ENCODE data around the gene GABRR3. TPM values are rescaled to one million over a fixed set of nuclear protein-coding genes. Genes with fewer than 3 reads are reported as not detected.

The GABRR3 gene
- not detected in 2 replicates for total RNA-seq
- long read RNA-seq, result 0 reads

GRCh38 chr3:98035208-98035607, at the start of gene GABRR3:
Gene GABRR3, minus strand, starts transcription at chr3:98035315. Its CDS starts 328 bp downstream, at chr3:98034987.
- peaks cover 47% of the 10 kb centered on the region for H3K27me3 Mint-ChIP-seq (ENCODE audit: unreplicated experiment)
- H3K9me3 Mint-ChIP-seq (ENCODE audit: unreplicated experiment), result no peaks in the 10 kb centered on the region

GRCh38 chr3:98073486-98073885, 38.4 kb upstream of the GABRR3 start:
- H3K9me3 Mint-ChIP-seq (ENCODE audit: unreplicated experiment), result no peaks in the 10 kb centered on the region
- no peaks in the 10 kb centered on the region for H3K36me3 Mint-ChIP-seq (ENCODE audit: unreplicated experiment)
- no peaks in the 10 kb centered on the region for H3K4me1 Mint-ChIP-seq (ENCODE audit: unreplicated experiment)
- no peak for DNase-seq (ENCODE audit: extremely low spot score, unreplicated experiment)
- H3K27ac Mint-ChIP-seq (ENCODE audit: unreplicated experiment), result no peak overlapping the region
- H3K4me3 Mint-ChIP-seq (ENCODE audit: unreplicated experiment), result no peak overlapping the region
- peaks cover 22% of the 10 kb centered on the region for H3K27me3 Mint-ChIP-seq (ENCODE audit: unreplicated experiment)
- TF ChIP-seq CTCF (IDR thresholded peaks at IDR 0.05), result no peak

More at GRCh38 chr3:98035208-98035607, at the start of gene GABRR3:
- Mint-ChIP-seq H3K4me1 (ENCODE audit: unreplicated experiment) (no peaks in the 10 kb centered on the region), H3K27ac (ENCODE audit: unreplicated experiment) (no peak within 1 kb of the TSS), H3K4me3 (ENCODE audit: unreplicated experiment) (no peak within 1 kb of the TSS), H3K36me3 (ENCODE audit: unreplicated experiment) (no peaks in the 10 kb centered on the region)
- DNase-seq (ENCODE audit: extremely low spot score, unreplicated experiment), result no peak
- no peak for TF ChIP-seq CTCF (IDR thresholded peaks at IDR 0.05)

GRCh38 chr3:98070840-98071239, 35.7 kb upstream of the GABRR3 start:
- TF ChIP-seq CTCF (IDR thresholded peaks at IDR 0.05), result no peak
- no peak overlapping the region for H3K4me3 Mint-ChIP-seq (ENCODE audit: unreplicated experiment)
- H3K4me1 Mint-ChIP-seq (ENCODE audit: unreplicated experiment), result no peaks in the 10 kb centered on the region
- no peak overlapping the region for H3K27ac Mint-ChIP-seq (ENCODE audit: unreplicated experiment)
- no peaks in the 10 kb centered on the region for H3K9me3 Mint-ChIP-seq (ENCODE audit: unreplicated experiment)
- H3K27me3 Mint-ChIP-seq (ENCODE audit: unreplicated experiment), result peaks cover 22% of the 10 kb centered on the region
- no peaks in the 10 kb centered on the region for H3K36me3 Mint-ChIP-seq (ENCODE audit: unreplicated experiment)
- no peak for DNase-seq (ENCODE audit: extremely low spot score, unreplicated experiment)

- H3K4me1 Mint-ChIP-seq (ENCODE audit: unreplicated experiment), result no peaks in the 10 kb centered on the region
- H3K27me3 Mint-ChIP-seq (ENCODE audit: unreplicated experiment), result peaks cover 27% of the 10 kb centered on the region
- TF ChIP-seq CTCF (IDR thresholded peaks at IDR 0.05), result no peak
These were observed 33.7 kb upstream of the GABRR3 start for GRCh38 chr3:98068824-98069223.

GRCh38 chr3:98058244-98058960, 23.3 kb upstream of the GABRR3 start:
- Mint-ChIP-seq H3K9me3 (ENCODE audit: unreplicated experiment) (no peaks in the 10 kb centered on the region), H3K36me3 (ENCODE audit: unreplicated experiment) (no peaks in the 10 kb centered on the region), H3K4me1 (ENCODE audit: unreplicated experiment) (no peaks in the 10 kb centered on the region), H3K27me3 (ENCODE audit: unreplicated experiment) (peaks cover 38% of the 10 kb centered on the region), H3K4me3 (ENCODE audit: unreplicated experiment) (no peak overlapping the region), H3K27ac (ENCODE audit: unreplicated experiment) (no peak overlapping the region)
- TF ChIP-seq CTCF (IDR thresholded peaks at IDR 0.05), result no peak
- no peak for DNase-seq (ENCODE audit: extremely low spot score, unreplicated experiment)

More at GRCh38 chr3:98068824-98069223, 33.7 kb upstream of the GABRR3 start:
- Mint-ChIP-seq H3K27ac (ENCODE audit: unreplicated experiment) (no peak overlapping the region), H3K36me3 (ENCODE audit: unreplicated experiment) (no peaks in the 10 kb centered on the region), H3K9me3 (ENCODE audit: unreplicated experiment) (no peaks in the 10 kb centered on the region), H3K4me3 (ENCODE audit: unreplicated experiment) (no peak overlapping the region)
- DNase-seq (ENCODE audit: extremely low spot score, unreplicated experiment), result no peak

Measured in osteocyte (in vitro differentiated cells).